IPS DF 4.7 (cell line): ENCODE measurements around the gene FALEC.

Experiments
- DNase-seq: peaks from one replicate; pipeline ENCODE4 v3.0.0-alpha.2; 2013; ENCODE audit warnings: low spot score; ENCODE audit errors: extremely low read depth

Gene FALEC

DNA sequence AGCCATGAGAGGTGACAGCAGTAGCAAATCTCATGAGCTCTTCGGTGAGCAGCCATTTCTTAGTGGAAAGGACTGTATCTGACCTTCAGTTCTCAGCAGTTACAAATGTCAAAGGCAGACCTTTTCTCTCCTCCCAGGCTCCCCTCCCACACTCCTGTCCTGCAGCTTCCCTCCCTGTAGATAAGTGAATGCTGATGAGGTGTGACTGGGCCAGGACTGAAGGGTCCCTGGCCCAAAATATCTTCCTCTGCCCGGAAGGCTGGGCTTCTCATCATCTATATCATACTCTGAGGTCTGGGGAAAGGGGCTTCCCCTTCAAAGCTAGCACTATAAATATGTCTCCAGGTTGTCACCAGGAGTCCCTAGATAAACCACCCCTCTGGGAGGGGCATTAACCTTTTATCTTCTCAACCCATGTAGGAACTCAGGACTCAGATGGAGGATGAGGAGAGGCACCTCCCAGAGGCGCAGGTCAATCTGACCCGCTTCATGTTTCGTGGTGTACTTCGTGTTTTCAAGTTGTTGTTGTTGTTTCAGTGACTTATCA, 30.0 kb downstream of the FALEC start:
- DNase-seq, result no peak

DNA sequence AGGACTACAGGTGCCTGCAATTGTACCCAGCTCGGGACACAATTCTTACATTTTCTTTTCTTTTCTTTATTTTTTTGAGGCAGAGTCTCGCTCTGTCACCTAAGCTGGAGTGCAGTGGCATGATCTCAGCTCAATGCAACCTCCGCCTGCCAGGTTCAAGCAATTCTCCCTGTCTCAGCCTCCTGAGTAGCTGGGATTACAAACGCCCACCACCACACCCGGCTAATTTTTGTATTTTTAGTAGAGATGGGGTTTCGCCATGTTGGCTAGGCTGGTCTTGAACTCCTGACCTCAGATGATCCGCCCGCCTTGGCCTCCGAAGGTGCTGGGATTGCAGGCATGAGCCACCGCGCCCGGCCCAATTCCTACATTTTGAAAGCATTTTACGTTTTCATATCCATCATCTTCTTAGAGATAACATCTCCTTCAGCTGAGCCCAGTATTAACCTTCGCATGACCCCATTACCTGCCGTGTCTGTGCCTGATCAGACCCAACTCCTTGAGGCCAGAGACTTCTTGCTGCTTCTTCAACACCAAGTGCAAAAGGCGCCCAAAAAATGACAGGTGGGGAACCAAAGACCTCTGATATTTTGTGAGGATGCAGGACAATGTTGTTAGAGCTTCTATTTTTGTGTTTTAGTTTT, 30.9 kb downstream of the FALEC start:
- DNase-seq, result no peak

DNA sequence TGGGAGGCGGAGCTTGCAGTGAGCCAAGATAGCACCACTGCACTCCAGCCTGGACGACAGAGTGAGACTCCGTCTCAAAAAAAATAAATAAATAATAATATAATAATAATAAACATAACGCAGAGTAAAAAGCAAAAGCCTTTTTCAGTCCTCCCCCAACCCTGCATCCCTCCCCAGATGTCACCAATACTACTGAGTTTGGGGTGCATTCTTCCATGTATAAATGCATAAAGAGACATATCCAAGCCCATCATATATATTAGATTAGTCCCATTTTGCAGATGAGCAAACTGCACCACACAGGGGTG, 32.7 kb downstream of the FALEC start:
- no peak for DNase-seq

DNA sequence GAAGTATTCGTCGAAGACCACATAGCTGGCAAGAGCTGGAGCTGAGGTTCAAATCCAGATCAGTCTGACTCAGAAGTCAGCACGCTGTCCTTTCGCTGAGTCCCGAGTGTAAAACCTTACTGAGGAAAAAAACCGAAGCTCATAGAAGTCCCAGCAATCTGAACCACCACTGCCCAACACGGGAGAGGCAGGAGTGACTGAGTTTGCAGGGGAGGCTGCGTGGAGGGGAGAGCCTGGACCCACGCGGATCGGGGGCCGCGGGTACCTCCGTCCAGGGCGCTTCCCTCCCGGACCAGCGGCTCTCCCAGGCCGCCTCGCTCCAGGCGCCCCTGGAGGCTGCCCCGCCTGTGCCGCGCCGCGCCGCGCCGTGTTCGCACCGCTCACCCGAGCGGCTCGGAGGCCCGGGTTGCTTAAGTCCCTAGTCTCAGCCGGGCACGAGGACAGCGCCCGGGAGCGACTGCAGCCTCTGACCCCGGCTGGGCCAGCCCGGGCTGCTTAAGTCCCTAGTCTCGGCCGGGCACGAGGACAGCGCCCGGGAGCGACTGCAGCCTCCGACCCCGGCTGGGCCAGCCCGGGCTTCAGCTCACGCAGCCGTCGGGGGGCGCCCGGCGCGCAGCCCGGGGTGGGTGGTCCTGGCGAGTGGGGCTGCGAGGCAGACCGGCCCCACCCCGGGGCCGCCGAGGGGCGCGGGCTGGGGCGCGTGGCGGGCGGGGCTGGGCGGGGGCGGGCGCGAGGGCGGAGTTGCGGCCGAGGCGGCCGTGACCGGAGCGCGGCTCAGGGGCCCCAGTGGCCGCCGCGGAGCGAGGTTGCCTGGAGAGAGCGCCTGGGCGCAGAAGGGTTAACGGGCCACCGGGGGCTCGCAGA, 33.3 kb downstream of the FALEC start, which contains the start of gene ADAMTSL4:
Gene ADAMTSL4 (plus strand): TSS at position 777 of the 864 bp plus-strand sequence. CDS start 2,881 bp downstream, outside the sequence.
- no peak for DNase-seq

DNA sequence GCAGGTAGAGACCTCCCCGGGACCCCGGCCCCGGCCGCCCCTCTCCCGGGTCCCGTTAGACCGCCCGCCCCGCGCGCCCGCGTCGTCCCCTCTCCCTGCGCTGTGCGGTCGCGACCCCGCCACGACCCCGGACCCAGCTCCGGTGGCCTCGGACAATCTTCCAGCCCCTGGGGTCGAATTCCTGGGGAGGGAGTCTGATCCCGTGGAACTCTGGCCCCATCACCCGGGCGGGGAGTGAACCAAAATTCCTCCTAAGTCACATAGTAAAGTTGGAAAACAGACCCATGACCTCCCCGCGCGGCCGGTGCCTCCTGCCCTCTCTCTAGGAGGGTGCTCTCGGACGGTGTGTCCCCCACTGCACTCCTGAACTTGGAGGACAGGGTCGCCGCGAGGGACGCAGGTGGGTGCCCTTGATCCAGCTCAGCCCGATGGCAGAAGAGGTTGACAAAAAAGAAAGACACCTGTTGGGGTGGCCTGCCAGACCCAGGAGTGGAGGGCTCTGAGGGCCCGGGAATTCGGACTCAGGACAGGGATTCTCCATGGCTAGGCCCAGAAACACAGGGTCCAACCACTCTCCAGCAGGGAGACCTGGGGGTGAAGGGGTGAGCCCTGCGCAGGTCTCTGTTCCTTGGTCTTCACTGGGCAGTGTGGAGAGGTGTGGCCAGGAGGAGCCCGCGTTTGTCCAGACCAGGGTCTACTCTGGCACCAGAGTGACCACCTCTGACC, 34.1 kb downstream of the FALEC start:
- DNase-seq, result no peak

DNA sequence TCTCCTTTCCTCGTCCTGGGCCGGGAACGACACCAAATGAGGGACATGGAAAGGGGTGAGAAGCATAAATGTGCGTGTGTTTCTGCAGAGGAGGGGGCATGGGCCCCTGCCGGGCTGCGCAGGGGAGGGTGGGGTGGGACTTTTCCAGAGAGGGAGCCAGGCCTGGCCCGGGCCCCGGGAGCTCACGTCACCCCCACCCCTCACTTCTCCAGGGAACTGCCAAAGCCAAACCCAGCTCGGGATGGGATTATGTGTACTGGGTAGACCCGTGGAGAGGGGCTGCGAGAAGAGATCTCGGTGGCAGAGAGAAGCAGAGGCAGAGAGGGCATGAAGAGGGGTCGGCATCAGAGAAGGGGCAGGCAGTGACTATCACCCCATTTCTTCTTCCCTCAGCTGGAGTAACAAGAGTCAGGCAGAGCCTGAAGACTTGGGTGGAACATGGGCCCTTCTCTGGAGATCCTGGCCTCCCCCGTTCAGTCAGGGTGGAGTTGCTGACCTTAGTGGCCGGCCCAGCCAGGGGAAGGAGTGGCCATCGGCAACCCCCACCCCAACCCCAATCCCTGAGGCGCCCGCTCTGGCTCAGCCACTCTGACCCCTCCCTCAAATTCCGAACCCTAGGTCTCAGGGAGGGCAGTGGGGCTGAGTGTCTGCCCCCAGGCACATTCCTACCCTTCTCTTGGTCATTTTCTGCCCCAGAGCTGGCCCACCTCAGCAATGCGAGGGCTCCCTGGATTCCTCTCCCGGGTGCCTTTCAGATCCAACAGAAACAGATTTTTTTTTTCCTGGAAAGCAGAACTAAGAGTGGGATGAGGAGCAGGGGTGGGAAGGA, 34.9 kb downstream of the FALEC start:
- DNase-seq, result no peak

DNA sequence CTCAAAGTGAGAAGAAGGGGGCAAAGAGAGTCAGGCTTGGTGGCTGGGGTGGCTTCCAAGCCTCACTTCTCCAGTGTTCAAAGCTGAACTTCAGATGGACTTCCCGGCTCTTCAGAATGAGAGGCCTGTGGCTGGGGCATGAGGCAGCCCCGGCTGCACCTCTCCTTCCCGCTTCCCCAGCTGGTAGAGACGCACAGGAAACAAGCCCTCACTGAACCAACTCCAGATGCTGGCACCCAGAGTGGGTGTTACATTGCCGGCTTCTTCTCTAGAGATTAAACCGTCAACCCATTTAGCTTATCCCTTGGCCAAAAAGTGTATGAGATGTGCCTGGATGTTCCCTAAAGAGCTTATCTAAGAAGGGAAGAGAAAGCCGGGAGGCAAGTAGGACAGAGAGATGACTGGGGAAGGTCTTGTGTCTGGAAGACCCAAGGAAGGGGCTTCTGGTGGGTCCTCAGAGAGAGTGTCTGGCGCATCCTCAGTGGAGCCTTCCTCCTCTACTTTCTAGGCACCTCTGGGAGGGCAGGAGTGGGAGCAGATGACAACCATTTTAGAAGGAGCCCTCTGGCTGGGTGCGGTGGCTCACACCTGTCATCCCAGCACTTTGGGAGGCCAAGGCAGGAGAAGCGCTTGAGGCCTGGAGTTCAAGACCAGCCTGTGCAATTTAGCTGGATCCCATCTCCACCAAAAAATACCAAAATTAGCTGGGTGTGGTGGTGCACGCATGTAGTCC, 35.7 kb downstream of the FALEC start:
- no peak for DNase-seq

DNA sequence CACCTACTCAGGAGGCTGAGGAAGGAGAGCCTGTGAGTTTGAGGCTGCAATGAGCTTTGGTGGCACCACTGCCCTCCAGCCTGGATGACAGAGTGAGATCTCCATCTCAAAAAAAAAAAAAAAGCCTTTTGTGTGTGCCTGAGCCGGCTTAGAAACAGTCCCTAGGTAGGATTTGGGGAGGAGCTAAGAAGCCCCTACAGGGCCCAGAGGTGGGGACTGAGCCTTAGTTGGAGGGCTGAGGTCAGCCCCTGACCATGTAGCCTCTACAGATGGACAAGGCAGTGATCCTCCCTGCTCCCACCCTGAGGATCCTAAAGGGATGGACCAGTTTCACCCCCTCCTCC, 36.2 kb downstream of the FALEC start:
- DNase-seq, result no peak

DNA sequence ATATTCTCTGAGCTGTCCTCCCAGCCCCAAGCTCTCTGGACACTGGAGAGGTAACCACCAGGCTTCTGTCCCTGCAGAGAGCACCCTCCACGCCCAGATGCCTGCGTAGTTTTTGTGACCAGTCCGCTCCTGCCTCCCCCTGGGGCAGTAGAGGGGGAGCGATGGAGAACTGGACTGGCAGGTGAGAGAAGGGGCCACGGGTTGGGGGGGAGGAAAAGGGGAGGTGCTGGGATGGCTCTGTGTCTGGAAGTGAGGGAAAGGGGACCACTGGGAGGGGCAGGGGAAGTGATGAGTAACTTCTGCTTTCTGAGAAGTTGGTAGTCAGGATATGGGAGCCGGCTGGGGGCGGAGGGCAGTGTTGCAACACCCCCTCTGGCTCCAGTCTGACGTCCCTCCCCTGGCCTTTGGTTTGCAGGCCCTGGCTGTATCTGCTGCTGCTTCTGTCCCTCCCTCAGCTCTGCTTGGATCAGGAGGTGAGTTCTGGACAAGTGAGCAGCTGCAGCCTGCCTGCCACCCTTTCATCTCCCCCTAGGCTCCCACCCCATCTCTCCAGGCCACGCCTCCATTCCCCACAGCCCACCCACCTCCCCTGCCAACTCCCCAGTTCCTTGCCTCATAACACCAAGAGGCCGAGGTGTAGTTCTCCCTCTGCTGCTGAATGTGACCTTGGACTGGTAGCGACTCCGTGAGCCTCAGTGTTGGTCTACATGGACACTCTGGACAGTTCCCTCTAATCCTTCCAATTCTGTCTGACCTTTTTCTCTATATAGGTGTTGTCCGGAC, 36.8 kb downstream of the FALEC start:
- DNase-seq, result no peak

DNA sequence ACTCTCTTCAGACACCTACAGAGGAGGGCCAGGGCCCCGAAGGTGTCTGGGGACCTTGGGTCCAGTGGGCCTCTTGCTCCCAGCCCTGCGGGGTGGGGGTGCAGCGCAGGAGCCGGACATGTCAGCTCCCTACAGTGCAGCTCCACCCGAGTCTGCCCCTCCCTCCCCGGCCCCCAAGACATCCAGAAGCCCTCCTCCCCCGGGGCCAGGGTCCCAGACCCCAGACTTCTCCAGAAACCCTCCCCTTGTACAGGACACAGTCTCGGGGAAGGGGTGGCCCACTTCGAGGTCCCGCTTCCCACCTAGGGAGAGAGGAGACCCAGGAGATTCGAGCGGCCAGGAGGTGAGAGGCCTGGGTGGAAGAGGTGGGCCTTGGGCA, 37.3 kb downstream of the FALEC start:
- DNase-seq, result no peak

DNA sequence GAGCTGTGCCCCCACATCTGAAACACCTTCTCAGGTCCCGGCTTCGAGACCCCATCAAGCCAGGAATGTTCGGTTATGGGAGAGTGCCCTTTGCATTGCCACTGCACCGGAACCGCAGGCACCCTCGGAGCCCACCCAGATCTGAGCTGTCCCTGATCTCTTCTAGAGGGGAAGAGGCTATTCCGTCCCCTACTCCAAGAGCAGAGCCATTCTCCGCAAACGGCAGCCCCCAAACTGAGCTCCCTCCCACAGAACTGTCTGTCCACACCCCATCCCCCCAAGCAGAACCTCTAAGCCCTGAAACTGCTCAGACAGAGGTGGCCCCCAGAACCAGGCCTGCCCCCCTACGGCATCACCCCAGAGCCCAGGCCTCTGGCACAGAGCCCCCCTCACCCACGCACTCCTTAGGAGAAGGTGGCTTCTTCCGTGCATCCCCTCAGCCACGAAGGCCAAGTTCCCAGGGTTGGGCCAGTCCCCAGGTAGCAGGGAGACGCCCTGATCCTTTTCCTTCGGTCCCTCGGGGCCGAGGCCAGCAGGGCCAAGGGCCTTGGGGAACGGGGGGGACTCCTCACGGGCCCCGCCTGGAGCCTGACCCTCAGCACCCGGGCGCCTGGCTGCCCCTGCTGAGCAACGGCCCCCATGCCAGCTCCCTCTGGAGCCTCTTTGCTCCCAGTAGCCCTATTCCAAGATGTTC, 38.0 kb downstream of the FALEC start:
- no peak for DNase-seq

DNA sequence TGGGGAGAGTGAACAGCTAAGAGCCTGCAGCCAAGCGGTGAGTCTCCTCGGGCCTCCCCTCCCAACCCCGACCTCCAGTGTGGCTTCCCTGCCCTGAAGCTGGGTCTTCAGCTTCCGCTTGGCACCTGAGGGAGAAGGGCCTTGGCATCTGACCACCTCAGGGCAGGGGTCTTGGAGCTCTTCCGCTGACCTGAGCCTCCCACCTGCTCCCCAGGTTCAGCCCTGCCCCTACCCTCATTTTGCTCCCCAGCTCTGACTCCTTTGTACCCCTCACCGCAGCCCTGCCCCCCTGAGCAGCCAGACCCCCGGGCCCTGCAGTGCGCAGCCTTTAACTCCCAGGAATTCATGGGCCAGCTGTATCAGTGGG, 38.5 kb downstream of the FALEC start:
- DNase-seq, result no peak

DNA sequence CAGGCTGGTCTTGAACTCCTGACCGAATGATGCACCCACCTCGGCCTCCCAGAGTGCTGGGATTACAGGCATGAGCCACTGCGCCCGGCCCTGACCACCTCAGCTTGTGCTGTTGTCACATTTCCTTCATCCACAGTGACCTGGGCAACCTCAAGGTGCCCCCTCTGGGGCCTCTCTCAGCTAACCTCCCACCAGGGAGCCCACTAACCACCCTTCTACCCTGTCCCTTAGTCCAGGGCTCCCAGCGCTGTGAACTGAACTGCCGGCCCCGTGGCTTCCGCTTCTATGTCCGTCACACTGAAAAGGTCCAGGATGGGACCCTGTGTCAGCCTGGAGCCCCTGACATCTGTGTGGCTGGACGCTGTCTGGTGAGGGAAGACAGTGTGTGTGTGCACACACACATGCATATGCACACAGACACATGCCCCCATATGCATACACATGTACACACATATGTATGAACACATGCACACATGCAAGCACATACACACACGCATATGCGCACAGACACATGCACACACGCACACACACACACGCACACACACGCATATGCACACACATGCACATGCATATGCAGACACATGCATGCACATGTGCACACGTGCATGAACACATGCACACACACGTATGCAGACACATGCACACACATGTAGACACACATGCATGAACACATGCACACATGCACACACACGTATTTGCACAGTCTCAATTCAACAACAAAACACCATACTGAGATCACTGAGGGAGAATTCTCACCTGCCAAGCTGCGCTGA, 39.8 kb downstream of the FALEC start:
- DNase-seq, result no peak

DNA sequence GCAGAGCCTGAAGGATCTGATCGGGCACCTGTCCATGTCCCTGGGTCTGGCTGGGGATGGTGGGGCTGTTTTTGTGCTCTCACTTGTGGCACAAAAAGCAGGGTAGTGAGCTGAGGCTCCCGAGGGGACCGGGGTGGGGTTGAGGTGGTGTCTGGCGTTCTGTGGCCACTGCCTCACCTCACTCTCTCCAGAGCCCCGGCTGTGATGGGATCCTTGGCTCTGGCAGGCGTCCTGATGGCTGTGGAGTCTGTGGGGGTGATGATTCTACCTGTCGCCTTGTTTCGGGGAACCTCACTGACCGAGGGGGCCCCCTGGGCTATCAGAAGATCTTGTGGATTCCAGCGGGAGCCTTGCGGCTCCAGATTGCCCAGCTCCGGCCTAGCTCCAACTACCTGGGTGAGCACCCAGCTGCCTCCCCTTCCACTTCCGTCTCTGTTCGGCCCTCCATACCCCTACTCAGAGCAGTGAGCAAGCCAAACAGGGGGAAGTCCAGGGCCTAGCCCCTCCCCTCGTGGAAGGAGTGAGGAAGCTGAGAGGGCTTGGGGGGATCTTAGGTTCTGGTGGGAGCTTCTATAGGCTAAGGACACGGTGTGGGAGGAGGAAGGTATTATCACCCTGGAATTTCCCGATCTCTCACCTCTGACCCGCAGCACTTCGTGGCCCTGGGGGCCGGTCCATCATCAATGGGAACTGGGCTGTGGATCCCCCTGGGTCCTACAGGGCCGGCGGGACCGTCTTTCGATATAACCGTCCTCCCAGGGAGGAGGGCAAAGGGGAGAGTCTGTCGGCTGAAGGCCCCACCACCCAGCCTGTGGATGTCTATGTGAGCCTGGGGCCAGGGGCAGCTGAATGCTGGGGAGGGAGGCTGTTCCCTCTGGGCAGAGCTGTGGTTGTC, 40.7 kb downstream of the FALEC start:
- DNase-seq, result no peak

DNA sequence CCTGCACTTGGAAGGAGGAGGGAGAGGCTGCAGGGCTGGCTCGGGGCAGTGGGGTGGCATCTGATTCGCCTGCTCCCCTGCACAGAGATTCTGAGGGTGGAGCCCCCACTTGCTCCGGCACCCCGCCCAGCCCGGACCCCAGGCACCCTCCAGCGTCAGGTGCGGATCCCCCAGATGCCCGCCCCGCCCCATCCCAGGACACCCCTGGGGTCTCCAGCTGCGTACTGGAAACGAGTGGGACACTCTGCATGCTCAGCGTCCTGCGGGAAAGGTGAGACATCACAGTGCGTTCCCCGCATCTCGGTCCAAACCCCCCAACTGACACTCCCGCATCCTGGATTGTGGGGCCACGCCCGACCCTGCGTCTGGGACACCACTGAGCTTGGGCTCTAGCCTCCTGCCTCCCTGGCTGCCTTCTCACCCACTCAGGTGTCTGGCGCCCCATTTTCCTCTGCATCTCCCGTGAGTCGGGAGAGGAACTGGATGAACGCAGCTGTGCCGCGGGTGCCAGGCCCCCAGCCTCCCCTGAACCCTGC, 41.6 kb downstream of the FALEC start:
- DNase-seq, result no peak

DNA sequence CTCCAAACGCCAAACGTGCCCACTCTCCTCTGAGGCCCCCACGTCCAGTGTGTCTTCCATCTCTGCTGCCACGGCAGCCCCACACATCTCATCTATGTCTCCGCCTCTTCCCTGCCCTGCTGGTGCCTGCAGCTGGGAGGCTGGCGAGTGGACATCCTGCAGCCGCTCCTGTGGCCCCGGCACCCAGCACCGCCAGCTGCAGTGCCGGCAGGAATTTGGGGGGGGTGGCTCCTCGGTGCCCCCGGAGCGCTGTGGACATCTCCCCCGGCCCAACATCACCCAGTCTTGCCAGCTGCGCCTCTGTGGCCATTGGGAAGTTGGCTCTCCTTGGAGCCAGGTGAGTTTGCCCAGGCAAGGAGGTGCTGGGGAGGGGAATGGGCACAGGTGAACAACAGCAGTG, 42.3 kb downstream of the FALEC start:
- DNase-seq, result no peak

DNA sequence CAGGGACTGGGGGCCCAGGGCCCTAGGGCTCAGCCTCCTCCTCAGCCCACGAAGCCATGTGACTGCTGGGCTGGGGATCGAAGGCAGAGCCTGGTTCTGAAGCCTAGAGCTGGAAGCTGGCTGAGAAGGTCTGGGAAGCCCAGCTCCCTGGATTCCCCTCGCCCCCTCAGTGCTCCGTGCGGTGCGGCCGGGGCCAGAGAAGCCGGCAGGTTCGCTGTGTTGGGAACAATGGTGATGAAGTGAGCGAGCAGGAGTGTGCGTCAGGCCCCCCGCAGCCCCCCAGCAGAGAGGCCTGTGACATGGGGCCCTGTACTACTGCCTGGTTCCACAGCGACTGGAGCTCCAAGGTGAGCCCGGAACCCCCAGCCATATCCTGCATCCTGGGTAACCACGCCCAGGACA, 42.8 kb downstream of the FALEC start:
- DNase-seq, result no peak
